OCI-LY1 (cell line): ENCODE data around the gene ZFYVE28.

ENCODE experiments used
- H2AFZ ChIP-seq: fragments of 200-600 bp; sonication (generic), shearing (Covaris generic); 2 replicates; pipeline ENCODE4 v1.6.0; 2014; ENCODE audit warnings: antibody characterized with exemption, mild to moderate bottlenecking, low read length
- H3F3A ChIP-seq: fragments of 200-600 bp; sonication (generic), shearing (Covaris generic); 2 replicates; pipeline ENCODE4 v1.6.0; 2014; ENCODE audit warnings: mild to moderate bottlenecking, antibody characterized with exemption, low read length, moderate library complexity; ENCODE audit not compliant: insufficient read depth
- H3K27ac ChIP-seq: fragments of 200-600 bp; sonication (generic); 2 replicates; pipeline ENCODE4 v1.5.1; 2014; ENCODE audit warnings: low read length, mixed run types, mild to moderate bottlenecking, low read depth; ENCODE audit not compliant: poor library complexity, severe bottlenecking
- H3K27me3 ChIP-seq: fragments of 200-600 bp; sonication (generic); 2 replicates; pipeline ENCODE4 v1.6.0; 2014; ENCODE audit warnings: antibody characterized with exemption, mild to moderate bottlenecking, low read length, moderate library complexity; ENCODE audit not compliant: insufficient read depth
- H3K36me3 ChIP-seq: fragments of 200-600 bp; sonication (generic); 2 replicates; pipeline ENCODE4 v1.6.1; 2014; ENCODE audit warnings: mild to moderate bottlenecking, antibody characterized with exemption, low read length, moderate library complexity, mixed read lengths; ENCODE audit not compliant: insufficient read depth
- H3K4me1 ChIP-seq: fragments of 200-600 bp; sonication (generic); 2 replicates; pipeline ENCODE4 v1.5.1; 2014; ENCODE audit warnings: mild to moderate bottlenecking, low read length, moderate library complexity; ENCODE audit not compliant: insufficient read depth, severe bottlenecking
- H3K4me2 ChIP-seq: fragments of 200-600 bp; sonication (generic), shearing (Covaris generic); 2 replicates; pipeline ENCODE4 v1.6.1; 2014; ENCODE audit warnings: low read length
- H3K4me3 ChIP-seq: fragments of 200-600 bp; sonication (generic); 2 replicates; pipeline ENCODE4 v1.5.1; 2014; ENCODE audit warnings: low read length, low read depth, mild to moderate bottlenecking, mixed read lengths; ENCODE audit not compliant: poor library complexity, severe bottlenecking
- H3K79me2 ChIP-seq: fragments of 200-600 bp; shearing (Covaris generic); 2 replicates; pipeline ENCODE4 v1.6.1; 2016; ENCODE audit warnings: mixed run types, low read length, mixed read lengths; ENCODE audit not compliant: insufficient read depth
- H3K9ac ChIP-seq: fragments of 200-600 bp; sonication (generic), shearing (Covaris generic); 2 replicates; pipeline ENCODE4 v1.6.1; 2014; ENCODE audit warnings: mild to moderate bottlenecking, low read length, mixed read lengths
- H3K9me2 ChIP-seq: fragments of 200-600 bp; sonication (generic), shearing (Covaris generic); 2 replicates; pipeline ENCODE4 v1.6.1; 2014; ENCODE audit warnings: low read depth, mild to moderate bottlenecking, low read length, mixed read lengths
- H3K9me3 ChIP-seq: fragments of 200-600 bp; shearing (Covaris generic); 2 replicates; pipeline ENCODE4 v1.6.1; 2014; ENCODE audit warnings: low read length, mixed read lengths
- H4K20me1 ChIP-seq: fragments of 200-600 bp; sonication (generic), shearing (Covaris generic); 2 replicates; pipeline ENCODE4 v1.6.0; 2016; ENCODE audit warnings: mild to moderate bottlenecking, low read length; ENCODE audit not compliant: insufficient read depth
- CTCF ChIP-seq: fragments of 200-600 bp; sonication (generic), shearing (Covaris generic); IDR thresholded peaks from 2 replicates; pipeline ENCODE4 v1.5.1; 2017; ENCODE audit warnings: mild to moderate bottlenecking, antibody characterized with exemption, low read length, moderate library complexity, mixed read lengths
- EZH2 ChIP-seq: fragments of 200-600 bp; sonication (generic), shearing (Covaris generic); IDR thresholded peaks from 2 replicates; pipeline ENCODE4 v1.8.0; 2017; ENCODE audit warnings: borderline replicate concordance, mixed run types, mild to moderate bottlenecking, antibody characterized with exemption, low read length, moderate library complexity, mixed read lengths

Gene ZFYVE28

GRCh38 chr4:2255501-2256155, 162.8 kb downstream of the ZFYVE28 start:
- H4K20me1 ChIP-seq = no peaks in the 10 kb centered on the region
- no peaks in the 10 kb centered on the region for H3F3A ChIP-seq
- H3K4me2 ChIP-seq = no peak overlapping the region
- H3K36me3 ChIP-seq = no peaks in the 10 kb centered on the region
- H3K27ac ChIP-seq = no peak overlapping the region
- H3K4me3 ChIP-seq = no peak overlapping the region
- no peak overlapping the region for H3K9ac ChIP-seq
- no peaks in the 10 kb centered on the region for H3K9me2 ChIP-seq
- H3K79me2 ChIP-seq = no peaks in the 10 kb centered on the region
- no peaks in the 10 kb centered on the region for H3K27me3 ChIP-seq
- H3K9me3 ChIP-seq = no peaks in the 10 kb centered on the region
- H2AFZ ChIP-seq = no peak overlapping the region
- peaks cover 7% of the 10 kb centered on the region for H3K4me1 ChIP-seq
- TF ChIP-seq CTCF = no peak
- no peak for TF ChIP-seq EZH2

- H3K79me2 ChIP-seq = no peaks in the 10 kb centered on the region
- no peaks in the 10 kb centered on the region for H3K9me2 ChIP-seq
- H3K4me1 ChIP-seq = peaks cover under 1% of the 10 kb centered on the region
- no peaks in the 10 kb centered on the region for H3F3A ChIP-seq
- H2AFZ ChIP-seq = no peak overlapping the region
- no peaks in the 10 kb centered on the region for H3K9me3 ChIP-seq
- no peaks in the 10 kb centered on the region for H3K27me3 ChIP-seq
- H3K27ac ChIP-seq = no peak overlapping the region
- H3K36me3 ChIP-seq = no peaks in the 10 kb centered on the region
- TF ChIP-seq CTCF = no peak
- no peak for TF ChIP-seq EZH2
- H3K4me3 ChIP-seq = no peak overlapping the region
- H3K9ac ChIP-seq = no peak overlapping the region
- no peaks in the 10 kb centered on the region for H4K20me1 ChIP-seq
- H3K4me2 ChIP-seq = no peak overlapping the region
These were observed 163.6 kb downstream of the ZFYVE28 start for GRCh38 chr4:2254665-2255500.

GRCh38 chr4:2253160-2254084, 165.0 kb downstream of the ZFYVE28 start:
- H3K27ac ChIP-seq = no peak overlapping the region

More at GRCh38 chr4:2253160-2254084, 165.0 kb downstream of the ZFYVE28 start:
- Histone ChIP-seq H4K20me1 (no peaks in the 10 kb centered on the region), H3K36me3 (no peaks in the 10 kb centered on the region), H3K9me2 (no peaks in the 10 kb centered on the region), H3K4me2 (no peak overlapping the region), H3K79me2 (no peaks in the 10 kb centered on the region), H3K9me3 (no peaks in the 10 kb centered on the region), H2AFZ (no peak overlapping the region), H3K9ac (no peak overlapping the region), H3K4me1 (no peaks in the 10 kb centered on the region), H3K4me3 (no peak overlapping the region), H3K27me3 (no peaks in the 10 kb centered on the region), H3F3A (no peaks in the 10 kb centered on the region)
- no peak for TF ChIP-seq CTCF
- TF ChIP-seq EZH2 = no peak
